Stimulated activated CD4-positive, alpha-beta T cell treated with anti-CD3 and anti-CD28 coated beads, Interleukin-2, amount 100 ng/mL, for 24 hours (primary cell): ENCODE data around the gene CAMK2N1.
A peak's percentile ranks its signal among the peaks of the same experiment; 100 is the strongest.

Experiments
- DNase-seq, 2 donors: peaks; one replicate each; pipeline ENCODE4 v3.0.0-alpha.2; 2020

Gene CAMK2N1

GRCh38 chr1:20477348-20478056, 8.5 kb downstream of the CAMK2N1 start:
- DNase-seq, result no peak

DNA sequence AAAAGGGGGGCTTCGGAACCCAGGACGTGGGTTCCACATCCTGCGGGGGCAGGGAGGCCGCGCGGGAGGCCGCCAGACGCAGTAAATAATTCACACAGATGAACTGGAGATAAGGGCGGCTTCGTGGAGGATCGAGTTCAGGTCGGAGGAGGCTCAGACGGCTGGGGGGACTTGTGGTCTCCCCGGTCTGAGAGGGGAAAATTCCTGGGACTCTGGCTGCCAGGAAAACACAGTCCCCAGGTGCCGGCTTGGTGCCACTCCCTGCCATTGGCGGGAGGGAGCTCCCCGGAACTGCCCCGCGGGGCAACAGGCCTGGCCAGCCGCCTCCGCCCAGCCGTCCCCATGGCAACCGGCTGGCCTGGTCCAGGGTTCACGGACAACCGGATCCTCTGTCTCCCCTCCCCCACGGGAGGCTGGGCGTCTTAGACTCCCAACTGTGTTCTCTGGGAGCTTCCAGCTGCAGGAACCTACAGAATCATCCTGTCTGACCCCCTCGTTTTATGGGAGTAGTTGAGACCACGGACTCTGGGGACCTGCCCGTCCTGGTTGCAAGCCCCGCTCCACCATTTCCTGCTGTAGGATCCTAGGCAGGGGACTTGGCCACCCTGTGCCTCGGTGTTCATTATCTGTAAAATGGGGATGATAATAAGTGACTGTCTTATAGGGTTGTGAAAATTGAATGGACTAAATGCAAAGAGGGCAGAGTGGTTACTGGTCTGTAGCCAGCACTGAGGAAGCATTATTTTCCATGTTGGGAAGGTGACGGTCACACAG, 9.6 kb downstream of the CAMK2N1 start:
- DNase-seq, result no peak

GRCh38 chr1:20474996-20475395, 11.0 kb downstream of the CAMK2N1 start:
- no peak for DNase-seq

- DNase-seq, result no peak
Measured at GRCh38 chr1:20474333-20474975, 11.6 kb downstream of the CAMK2N1 start.

DNA sequence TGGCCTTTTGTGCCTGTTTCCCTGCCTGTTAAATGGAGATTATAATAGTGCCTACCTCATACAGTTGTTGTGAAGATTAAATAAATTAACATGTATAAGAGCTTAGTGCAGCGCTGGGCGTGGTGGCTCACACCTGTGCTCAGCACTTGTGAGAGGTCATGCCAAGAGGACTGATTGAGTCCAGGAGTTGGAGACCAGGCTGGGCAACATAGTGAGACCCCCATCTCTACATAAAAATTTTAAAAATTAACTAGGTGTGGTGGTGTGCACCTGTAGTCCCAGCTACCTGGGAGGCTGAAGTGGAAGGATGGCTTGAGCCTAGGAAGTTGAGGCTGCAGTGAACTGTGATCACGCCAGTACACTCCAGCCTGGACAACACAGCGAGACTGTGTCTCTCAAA, 12.1 kb downstream of the CAMK2N1 start:
- no peak for DNase-seq

GRCh38 chr1:20472860-20473711, 12.9 kb downstream of the CAMK2N1 start:
- peak in 1 of 2 donors; percentile 47 for DNase-seq

DNA sequence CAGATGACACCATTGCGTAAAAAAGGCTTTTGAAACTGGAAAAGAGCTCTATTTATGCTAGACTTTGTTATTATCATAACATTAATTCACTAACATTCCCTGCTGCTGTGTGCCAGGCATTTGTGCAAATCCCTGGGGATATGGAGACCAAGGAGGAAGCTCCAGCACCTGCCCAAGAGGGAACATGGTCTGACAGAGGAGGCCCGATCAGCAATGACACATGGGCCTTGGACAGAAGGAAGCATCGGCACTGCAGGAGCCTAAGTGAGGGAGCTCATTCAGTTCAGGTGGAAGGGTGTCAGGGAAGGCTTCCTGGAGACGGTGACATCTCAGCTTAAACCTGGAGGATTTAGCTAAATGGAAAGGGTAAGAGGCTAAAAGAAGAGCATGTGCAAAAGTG, 13.9 kb downstream of the CAMK2N1 start:
- no peak for DNase-seq

- DNase-seq, result no peak
Measured at GRCh38 chr1:20470194-20470593, 15.8 kb downstream of the CAMK2N1 start.

GRCh38 chr1:20469406-20470076, 16.5 kb downstream of the CAMK2N1 start:
- no peak for DNase-seq

- peak; percentile 32 to 41 for DNase-seq
Measured at GRCh38 chr1:20466273-20466672, 19.7 kb downstream of the CAMK2N1 start.

DNA sequence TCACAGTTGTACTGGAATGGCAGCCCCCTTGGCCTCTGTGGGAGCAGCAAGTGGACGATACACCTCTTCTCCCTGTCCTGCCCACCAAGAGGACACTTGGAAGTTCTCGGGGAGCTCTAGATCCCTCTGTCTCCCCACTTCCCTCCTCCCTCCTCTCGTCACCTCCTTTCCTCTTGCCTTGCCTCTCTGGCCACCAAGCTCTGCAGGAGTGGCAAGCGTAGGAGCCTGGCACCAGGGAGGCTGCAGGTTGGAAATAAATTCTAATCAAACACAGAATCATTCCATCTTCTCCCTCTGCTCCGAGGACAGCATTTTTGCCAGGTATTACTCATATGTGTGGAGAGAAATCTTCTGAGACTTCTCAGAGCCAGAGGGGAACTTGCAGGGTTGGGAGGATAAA, 20.8 kb downstream of the CAMK2N1 start:
- no peak for DNase-seq

- no peak for DNase-seq
Measured at GRCh38 chr1:20463502-20463901, 22.5 kb downstream of the CAMK2N1 start.

DNA sequence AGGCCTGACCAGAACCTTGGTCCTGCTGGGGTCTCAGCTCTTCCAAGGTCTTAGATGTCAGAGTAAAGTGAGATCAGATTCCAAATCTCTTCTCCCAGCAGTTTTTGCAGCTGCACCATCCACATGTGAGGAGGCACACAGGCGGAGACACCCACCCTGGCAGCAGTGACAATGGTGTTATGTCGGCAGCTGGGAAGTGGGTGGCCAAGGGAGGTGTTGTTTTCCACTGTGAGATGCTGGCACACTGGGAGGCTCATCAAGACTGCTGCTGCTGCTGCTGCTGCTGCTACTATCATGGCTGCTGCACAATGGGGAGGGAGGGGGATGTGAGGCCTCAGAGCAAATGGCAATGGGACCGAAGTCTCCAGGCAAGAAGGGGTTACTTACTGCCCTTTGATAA, 23.6 kb downstream of the CAMK2N1 start:
- DNase-seq, result no peak

DNA sequence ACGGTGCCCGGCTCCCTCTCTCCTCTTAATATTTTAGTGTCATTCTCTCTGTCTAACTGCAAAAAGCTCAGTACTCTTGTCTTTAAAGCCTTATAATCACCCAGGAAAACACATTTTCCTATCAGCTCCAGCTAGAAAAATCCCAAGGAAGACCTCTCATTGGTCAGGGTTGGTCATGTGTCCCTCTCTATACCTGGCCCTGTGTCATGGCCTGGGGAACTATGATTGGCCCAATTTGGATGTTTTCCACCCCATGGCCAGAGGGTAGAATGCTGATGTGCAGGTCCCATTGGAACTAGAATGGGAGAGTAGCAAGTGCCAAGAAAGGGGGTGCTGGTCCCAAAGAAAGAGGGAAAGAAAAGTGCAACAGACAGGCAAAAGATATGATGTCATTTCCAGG, 27.3 kb downstream of the CAMK2N1 start:
- no peak for DNase-seq

- no peak for DNase-seq
Measured at GRCh38 chr1:20454004-20454403, 32.0 kb downstream of the CAMK2N1 start.

DNA sequence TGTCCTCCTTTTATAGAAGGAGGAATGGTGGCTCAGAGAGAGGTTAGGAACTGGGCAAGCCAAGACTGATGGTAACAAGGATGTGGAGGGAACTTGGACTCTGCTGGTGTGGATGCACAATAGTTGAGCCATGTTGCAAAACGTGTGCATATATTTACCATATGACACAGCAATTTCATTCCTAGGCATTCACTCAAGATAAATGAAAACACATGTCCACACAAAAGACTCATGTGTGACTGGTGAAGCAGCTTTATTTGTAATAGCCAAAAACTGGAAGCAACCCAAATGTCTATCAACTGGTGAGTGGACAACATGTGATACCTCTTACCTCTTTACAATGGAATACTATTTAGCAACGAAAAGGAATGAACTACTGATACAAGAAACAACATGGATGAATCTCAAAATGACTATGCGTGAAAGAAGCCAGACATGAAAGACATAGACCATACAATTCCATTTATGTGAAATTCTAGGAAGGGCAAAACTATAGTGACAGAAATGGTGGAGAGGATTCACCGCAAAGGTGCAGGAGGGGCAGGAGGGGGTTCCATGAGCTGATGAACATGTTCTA, 36.2 kb downstream of the CAMK2N1 start:
- DNase-seq, result no peak

GRCh38 chr1:20448671-20449071, 37.3 kb downstream of the CAMK2N1 start:
- no peak for DNase-seq

- no peak for DNase-seq
Measured at GRCh38 chr1:20447794-20448193, 38.2 kb downstream of the CAMK2N1 start.

DNA sequence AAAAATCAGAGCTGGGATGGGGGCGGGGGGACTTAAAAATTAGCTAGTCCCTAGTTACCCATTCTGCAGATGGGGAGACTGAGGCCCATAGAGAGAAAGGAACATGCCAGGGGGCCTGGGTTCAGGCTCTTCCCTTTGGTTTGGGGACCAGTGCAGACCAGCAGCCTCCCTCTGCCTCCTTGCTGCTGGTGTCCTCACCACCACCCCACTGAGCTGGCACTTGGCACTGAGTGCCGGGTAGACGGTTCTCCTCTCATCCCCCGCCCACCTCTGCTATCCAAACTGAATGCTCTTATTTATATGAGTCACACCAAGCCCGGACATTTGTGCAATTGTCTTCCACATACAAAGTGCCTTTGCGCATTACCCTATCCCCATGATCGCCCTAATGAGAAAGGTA, 39.2 kb downstream of the CAMK2N1 start:
- DNase-seq, result no peak

GRCh38 chr1:20445956-20446355, 40.1 kb downstream of the CAMK2N1 start:
- DNase-seq, result no peak

- DNase-seq, result no peak
Measured at GRCh38 chr1:20443703-20444586, 42.1 kb downstream of the CAMK2N1 start.
